Activated T-helper 17 cell treated with anti-CD3 and anti-CD28 coated beads, Interleukin-2, amount 50 U/mL, for 72 hours (primary cell): Measurements from ENCODE around the gene ARVCF. TPM values are rescaled to one million over a fixed set of nuclear protein-coding genes. Genes with fewer than 3 reads are reported as not detected.

Experiments used
- ATAC-seq: fragments of 150-1000 bp; cut with Tn5 transposase; replicated peaks from 2 replicates; pipeline ENCODE4 v1.10.0; 2021; ENCODE audit warnings: mild to moderate bottlenecking, moderate library complexity
- H3K27ac Mint-ChIP-seq: one replicate; pipeline ENCODE4 v1.8.0; 2022; ENCODE audit warnings: mixed read lengths
- H3K27me3 Mint-ChIP-seq: one replicate; pipeline ENCODE4 v1.8.0; 2022; ENCODE audit warnings: mixed read lengths
- H3K36me3 Mint-ChIP-seq: one replicate; pipeline ENCODE4 v1.8.0; 2022; ENCODE audit warnings: low read depth, mild to moderate bottlenecking, mixed read lengths
- H3K4me1 Mint-ChIP-seq: one replicate; pipeline ENCODE4 v1.8.0; 2022; ENCODE audit warnings: mixed read lengths
- H3K4me3 Mint-ChIP-seq: one replicate; pipeline ENCODE4 v1.8.0; 2022; ENCODE audit warnings: mild to moderate bottlenecking, mixed read lengths
- H3K9me3 Mint-ChIP-seq: one replicate; pipeline ENCODE4 v1.8.0; 2022; ENCODE audit warnings: mixed read lengths
- total RNA-seq, 2 donors: library from RNA; stranded (reverse); gene quantifications; one replicate each; pipeline ENCODE4 v1.2.3, GENCODE V29; 2022

The ARVCF gene
- total RNA-seq, 2 donors from 2014 or later, result 1.0 to 1.2 TPM

DNA sequence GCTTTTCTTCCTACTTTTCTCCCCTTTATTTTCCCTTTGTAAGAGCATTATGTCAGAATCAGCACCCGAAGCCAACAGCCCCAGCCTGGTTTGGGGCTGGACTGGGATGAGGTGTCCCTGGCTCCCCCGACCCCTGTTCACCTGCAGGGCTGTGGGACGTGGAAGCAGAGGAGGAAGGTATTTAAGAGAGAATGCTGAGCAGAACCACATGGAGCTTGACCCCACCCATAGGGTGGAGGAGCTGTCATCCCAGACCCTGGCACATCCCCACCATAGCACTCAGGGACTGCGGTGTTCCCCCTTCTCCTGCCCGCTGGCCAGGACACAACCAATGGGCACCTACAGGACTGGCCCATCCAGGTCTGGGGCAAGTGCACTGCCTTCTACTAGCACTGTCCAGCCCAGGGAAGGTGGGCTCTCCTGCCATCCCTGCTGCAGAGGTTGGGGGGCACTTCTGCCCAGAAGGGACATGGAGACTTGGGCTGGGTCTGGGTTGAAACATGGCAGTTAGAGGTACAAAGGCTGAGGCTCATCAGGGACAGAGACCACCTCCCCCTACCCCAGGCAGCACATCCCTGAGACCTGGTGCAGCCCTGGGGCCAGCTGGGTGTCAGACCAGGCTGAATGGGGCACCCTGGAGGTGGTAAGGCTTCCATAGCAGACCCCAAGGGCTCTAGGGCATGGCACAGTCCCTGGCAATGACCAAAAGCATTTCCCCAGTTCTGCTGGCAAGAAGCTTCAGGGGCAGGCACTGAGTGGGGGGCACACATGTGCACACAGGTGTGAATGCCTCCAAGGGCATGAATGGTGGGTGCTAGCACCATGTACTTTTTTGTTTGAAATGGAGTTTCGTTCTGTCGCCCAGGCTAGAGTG lies 23.9 kb upstream of the ARVCF start:
- Mint-ChIP-seq H3K36me3 (peaks cover 43% of the 10 kb centered on the region), H3K4me3 (no peak overlapping the region), H3K9me3 (no peaks in the 10 kb centered on the region), H3K27ac (no peak overlapping the region), H3K27me3 (no peaks in the 10 kb centered on the region), H3K4me1 (peaks cover under 1% of the 10 kb centered on the region)
- no peak for ATAC-seq

DNA sequence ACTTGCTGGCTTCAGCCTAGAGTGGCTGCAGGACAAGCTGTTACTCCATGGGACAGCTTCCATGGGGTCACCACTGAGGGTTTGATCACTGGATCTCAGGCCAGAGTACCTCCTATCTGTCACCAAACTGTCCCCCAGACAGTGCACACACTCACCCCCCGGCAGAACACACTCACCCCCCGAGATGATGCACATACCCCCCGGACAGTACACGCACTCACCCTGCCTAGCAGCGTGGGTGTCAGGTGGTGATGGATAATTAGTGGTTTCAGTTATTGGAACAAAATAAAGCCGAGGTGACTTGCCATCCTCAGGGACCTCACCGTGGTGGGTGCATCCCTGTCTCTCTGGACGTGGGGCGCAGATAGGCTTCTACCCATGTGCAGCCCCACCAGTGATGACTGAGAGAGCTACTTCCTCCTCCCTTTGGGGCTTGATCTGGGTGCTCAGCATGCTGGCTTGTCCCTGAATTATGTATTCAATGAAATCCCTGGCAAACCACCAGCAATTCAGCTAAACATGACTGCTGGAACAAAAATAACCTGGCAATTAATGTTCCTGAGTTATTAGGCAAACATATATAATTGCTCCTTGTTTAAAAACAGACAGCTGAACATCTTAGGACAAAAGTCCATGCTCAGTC lies 23.2 kb upstream of the ARVCF start:
- Mint-ChIP-seq H3K4me1 (peaks cover 6% of the 10 kb centered on the region), H3K9me3 (no peaks in the 10 kb centered on the region), H3K27ac (no peak overlapping the region), H3K4me3 (no peak overlapping the region), H3K27me3 (no peaks in the 10 kb centered on the region), H3K36me3 (peaks cover 37% of the 10 kb centered on the region)
- ATAC-seq, result no peak

DNA sequence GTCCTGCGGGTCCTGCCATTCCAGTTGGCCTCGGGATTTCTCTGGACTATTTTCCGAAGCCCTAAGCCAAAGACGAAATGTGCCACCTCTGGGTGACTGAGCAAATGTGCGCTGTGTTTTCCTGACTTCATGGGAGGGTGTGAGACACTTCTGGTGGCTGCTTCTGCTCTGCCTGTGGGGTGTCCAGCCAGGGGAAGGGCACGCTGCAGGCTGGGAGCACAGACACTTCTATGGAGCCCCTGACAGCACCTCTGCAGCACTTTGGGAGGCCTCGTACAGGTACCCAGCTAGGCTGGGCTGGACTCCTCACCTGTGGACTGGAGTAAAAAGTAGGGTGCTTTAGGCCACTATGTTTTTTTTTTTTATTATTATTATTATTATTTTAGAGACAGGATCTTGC lies 22.0 kb upstream of the ARVCF start:
- ATAC-seq, result no peak

GRCh38 chr22:20037419-20037818 lies 20.8 kb upstream of the ARVCF start:
- H3K4me1 Mint-ChIP-seq, result peaks cover 11% of the 10 kb centered on the region
- no peak overlapping the region for H3K4me3 Mint-ChIP-seq
- no peaks in the 10 kb centered on the region for H3K9me3 Mint-ChIP-seq
- H3K36me3 Mint-ChIP-seq, result peaks cover 31% of the 10 kb centered on the region
- H3K27ac Mint-ChIP-seq, result peak overlapping the region; percentile 35
- ATAC-seq, result peak; percentile 53
- no peaks in the 10 kb centered on the region for H3K27me3 Mint-ChIP-seq

More for the DNA sequence above, 22.0 kb upstream of the ARVCF start:
- peaks cover 11% of the 10 kb centered on the region for H3K4me1 Mint-ChIP-seq
- no peak overlapping the region for H3K27ac Mint-ChIP-seq
- no peak overlapping the region for H3K4me3 Mint-ChIP-seq
- no peaks in the 10 kb centered on the region for H3K9me3 Mint-ChIP-seq
- peaks cover 31% of the 10 kb centered on the region for H3K36me3 Mint-ChIP-seq
- no peaks in the 10 kb centered on the region for H3K27me3 Mint-ChIP-seq

DNA sequence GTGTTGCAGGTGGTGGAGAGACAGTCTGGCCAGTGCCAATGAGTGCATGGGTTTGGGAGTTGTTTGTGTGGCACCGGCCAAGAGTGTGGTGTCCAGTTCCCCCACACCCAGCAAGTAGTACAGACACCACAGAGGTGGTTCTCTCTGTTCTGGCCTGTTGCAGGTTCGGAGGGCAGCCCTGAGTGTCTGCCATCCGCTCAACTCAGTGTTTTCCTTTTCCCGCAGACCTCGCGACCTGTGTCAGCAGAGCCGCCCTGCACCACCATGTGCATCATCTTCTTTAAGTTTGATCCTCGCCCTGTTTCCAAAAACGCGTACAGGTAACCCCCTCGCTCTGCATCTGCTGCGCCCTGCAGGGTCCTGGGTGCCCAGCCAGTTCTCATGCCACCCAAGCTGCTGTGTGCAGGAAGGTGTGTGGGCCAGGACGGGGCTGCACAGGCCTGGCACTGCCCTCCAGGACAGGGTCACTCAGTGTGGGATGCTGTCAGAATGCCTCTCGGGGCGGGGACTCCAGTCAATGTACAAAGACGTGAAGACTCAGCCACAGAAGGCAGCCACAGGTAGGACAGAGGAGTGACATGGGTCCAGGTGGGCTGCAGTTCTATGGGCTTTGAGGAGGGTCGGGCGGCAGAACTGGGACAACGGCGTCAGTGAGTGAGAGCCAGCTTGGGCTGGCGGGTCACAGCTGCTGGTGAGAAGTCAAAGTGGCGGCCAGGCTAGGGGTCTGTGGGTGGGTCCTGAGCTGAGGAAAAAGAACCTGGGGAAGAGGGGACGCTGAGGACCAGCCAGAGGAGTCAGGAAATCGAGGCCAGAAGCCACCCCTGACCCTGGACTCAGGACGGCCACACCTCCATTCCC lies 20.1 kb upstream of the ARVCF start:
- no peak overlapping the region for H3K4me3 Mint-ChIP-seq
- H3K36me3 Mint-ChIP-seq, result peaks cover 31% of the 10 kb centered on the region
- H3K27ac Mint-ChIP-seq, result peak overlapping the region; percentile 35
- H3K4me1 Mint-ChIP-seq, result peaks cover 11% of the 10 kb centered on the region
- no peaks in the 10 kb centered on the region for H3K9me3 Mint-ChIP-seq
- no peaks in the 10 kb centered on the region for H3K27me3 Mint-ChIP-seq
- ATAC-seq, result no peak

DNA sequence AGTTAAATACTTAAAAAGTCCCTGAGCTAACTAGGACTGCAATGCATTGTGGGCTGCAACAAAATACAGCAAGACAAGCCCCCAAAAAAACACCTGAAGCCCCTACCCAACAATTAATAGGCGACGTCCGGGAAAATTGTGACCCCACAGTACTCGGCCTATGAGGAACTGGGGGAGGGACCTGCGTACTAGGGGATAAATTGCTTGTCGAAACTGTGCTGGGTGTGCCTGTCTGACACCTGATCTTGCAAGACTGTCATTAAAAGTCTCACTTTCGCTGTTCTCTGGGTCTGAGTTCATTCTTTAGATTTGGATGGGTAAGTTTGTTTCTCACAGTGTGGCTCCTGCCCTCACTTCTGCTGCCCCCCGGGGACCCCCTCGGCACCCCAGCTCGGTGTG lies 19.5 kb upstream of the ARVCF start:
- H3K4me3 Mint-ChIP-seq, result no peak overlapping the region
- no peaks in the 10 kb centered on the region for H3K9me3 Mint-ChIP-seq
- ATAC-seq, result no peak
- peaks cover 11% of the 10 kb centered on the region for H3K4me1 Mint-ChIP-seq
- H3K36me3 Mint-ChIP-seq, result peaks cover 31% of the 10 kb centered on the region
- no peak overlapping the region for H3K27ac Mint-ChIP-seq
- no peaks in the 10 kb centered on the region for H3K27me3 Mint-ChIP-seq

DNA sequence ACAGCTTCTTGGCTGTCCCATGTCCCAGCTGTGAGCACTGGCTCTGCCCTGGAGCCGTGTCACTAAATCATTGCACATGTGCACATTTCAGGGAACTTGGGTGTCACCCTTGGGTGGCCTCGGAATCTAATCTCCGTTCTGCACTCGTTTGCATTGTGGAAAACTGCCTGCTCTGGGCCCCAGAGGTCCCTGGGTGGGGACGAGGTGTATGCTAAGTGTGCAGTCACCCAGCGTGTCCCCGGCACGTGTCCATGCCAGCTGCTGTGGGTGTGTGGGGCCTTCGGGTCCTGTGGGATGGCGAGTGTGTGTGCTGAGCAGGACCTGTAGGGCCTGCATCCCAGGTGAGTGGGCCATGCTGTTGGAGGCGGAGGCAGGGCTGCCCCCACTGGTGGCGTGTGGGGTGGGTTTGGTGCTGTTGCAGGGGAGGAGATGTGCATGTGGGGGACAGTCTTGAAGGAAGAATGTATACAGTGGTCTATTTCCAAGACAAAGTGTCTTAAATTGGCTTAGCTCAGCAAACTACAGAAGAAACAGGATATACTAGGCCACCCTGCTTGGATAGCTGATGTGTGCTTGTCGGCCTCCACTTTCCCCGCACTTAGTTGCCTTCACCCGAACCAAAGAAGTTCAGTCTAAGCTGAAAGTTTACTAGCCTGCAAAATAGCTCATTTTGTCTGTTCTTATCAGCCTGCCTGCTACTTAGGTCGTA lies 18.9 kb upstream of the ARVCF start:
- Mint-ChIP-seq H3K4me1 (peaks cover 11% of the 10 kb centered on the region), H3K27me3 (no peaks in the 10 kb centered on the region), H3K9me3 (no peaks in the 10 kb centered on the region), H3K27ac (no peak overlapping the region), H3K36me3 (peaks cover 31% of the 10 kb centered on the region), H3K4me3 (no peak overlapping the region)
- no peak for ATAC-seq

DNA sequence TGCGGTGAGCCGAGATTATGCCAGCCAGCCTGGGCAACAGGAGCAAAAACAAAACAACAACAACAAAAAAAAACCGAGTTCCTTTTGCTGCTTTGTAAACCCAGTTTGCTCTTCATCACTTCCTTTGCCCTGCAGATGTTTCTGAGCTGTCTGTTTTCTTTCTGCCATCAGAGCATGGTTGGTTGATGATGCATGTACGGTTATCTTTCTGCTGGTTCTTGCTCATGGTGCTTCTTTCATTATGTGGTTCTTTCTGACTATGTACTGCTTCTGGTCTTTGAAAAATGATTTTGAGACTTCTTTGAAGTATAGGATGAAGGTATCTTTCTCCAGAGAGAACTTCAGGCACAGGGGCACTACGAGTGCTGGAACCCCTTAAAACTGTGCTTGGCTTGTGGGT lies 17.5 kb upstream of the ARVCF start:
- H3K9me3 Mint-ChIP-seq, result no peaks in the 10 kb centered on the region
- peaks cover 26% of the 10 kb centered on the region for H3K36me3 Mint-ChIP-seq
- ATAC-seq, result no peak
- peaks cover 11% of the 10 kb centered on the region for H3K4me1 Mint-ChIP-seq
- no peaks in the 10 kb centered on the region for H3K27me3 Mint-ChIP-seq
- peak overlapping the region; percentile 46 for H3K27ac Mint-ChIP-seq
- H3K4me3 Mint-ChIP-seq, result no peak overlapping the region

- peaks cover 15% of the 10 kb centered on the region for H3K4me1 Mint-ChIP-seq
- H3K27ac Mint-ChIP-seq, result no peak overlapping the region
- H3K9me3 Mint-ChIP-seq, result no peaks in the 10 kb centered on the region
- H3K4me3 Mint-ChIP-seq, result no peak overlapping the region
- no peaks in the 10 kb centered on the region for H3K27me3 Mint-ChIP-seq
- no peak for ATAC-seq
- peaks cover 20% of the 10 kb centered on the region for H3K36me3 Mint-ChIP-seq
Measured at GRCh38 chr22:20033045-20033706, 16.6 kb upstream of the ARVCF start.

DNA sequence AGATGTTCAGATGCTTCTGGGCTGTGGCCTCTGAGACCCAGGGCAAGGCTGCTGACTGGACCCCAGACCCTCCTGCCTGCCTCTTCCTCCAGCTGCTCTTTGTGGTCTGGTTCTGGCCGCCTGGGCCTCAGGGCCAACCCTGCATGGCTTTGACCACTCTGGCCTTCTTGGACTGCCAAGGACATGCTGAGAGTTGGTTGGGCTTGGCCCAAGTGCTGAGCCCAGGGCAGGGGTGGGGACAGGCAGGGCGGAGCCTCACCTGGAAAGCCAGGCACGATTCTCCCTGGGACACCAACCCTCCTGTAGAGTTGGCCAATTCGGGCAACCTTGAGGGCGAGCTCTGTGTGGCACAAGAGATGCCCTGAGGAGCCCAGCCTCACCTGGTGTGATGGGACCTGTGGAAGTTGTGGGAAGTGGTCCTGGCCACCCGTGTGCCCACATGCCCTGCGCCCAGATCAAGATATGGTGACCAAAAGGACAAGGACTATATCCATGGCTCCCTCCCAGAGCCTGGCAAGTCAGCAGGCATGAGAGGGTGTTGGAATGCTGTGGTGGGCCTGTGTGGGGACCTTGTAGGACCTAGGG lies 15.9 kb upstream of the ARVCF start:
- no peak for ATAC-seq
- peak overlapping the region; percentile 22 for H3K27ac Mint-ChIP-seq
- no peaks in the 10 kb centered on the region for H3K27me3 Mint-ChIP-seq
- H3K4me1 Mint-ChIP-seq, result peaks cover 15% of the 10 kb centered on the region
- peak overlapping the region; percentile 29 for H3K4me3 Mint-ChIP-seq
- no peaks in the 10 kb centered on the region for H3K9me3 Mint-ChIP-seq
- H3K36me3 Mint-ChIP-seq, result peaks cover 14% of the 10 kb centered on the region

GRCh38 chr22:20031732-20032406 lies 15.2 kb upstream of the ARVCF start:
- peak; percentile 99 for ATAC-seq
- H3K9me3 Mint-ChIP-seq, result no peaks in the 10 kb centered on the region
- H3K27me3 Mint-ChIP-seq, result no peaks in the 10 kb centered on the region
- peaks cover 7% of the 10 kb centered on the region for H3K36me3 Mint-ChIP-seq
- H3K4me3 Mint-ChIP-seq, result peak overlapping the region; percentile 29
- H3K27ac Mint-ChIP-seq, result peak overlapping the region; percentile 50
- H3K4me1 Mint-ChIP-seq, result peaks cover 15% of the 10 kb centered on the region

DNA sequence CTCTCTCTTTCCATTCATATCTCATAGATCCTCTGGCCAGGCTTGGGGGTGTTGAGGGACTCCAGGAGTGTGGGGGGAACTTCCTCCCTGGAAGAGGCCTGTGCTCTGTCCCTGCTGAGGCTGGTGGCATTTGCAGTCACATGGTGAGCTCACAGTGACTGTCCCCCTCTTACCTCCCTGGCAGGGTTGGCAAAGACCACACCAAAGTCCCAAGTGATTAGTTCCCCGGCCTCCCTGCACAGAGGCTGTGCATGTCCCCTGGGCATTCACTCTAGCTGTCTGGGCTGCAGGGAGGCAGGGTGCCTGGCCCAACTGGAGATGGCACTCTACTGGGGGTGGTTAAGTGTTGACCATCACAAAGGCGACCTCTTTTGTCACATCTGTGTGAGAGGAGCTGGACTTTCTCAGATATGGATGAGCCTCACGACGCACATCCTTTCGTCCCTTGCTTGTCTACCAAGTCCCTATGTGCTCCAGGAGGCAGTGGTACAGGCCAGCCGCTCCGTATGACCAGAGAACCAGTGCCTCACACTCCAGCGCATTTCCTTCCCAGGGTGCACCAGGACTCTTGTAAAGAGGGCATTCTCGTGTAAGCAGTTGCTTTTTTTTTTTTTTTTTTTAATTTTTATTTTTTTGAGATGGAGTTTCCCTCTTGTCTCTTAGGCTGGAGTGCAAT lies 13.1 kb upstream of the ARVCF start:
- H3K4me1 Mint-ChIP-seq, result peaks cover 15% of the 10 kb centered on the region
- peak overlapping the region; percentile 28 for H3K27ac Mint-ChIP-seq
- no peak overlapping the region for H3K4me3 Mint-ChIP-seq
- no peaks in the 10 kb centered on the region for H3K9me3 Mint-ChIP-seq
- H3K36me3 Mint-ChIP-seq, result no peaks in the 10 kb centered on the region
- no peak for ATAC-seq
- H3K27me3 Mint-ChIP-seq, result no peaks in the 10 kb centered on the region
